Uterus (tissue), 2 donors: ENCODE data around the gene ZDHHC22.

Source experiments
- POLR2A ChIP-seq, 2 donors: fragments of 450-650 bp; IDR thresholded peaks; one replicate each; pipeline ENCODE4 v1.6.1; 2016; ENCODE audit warnings: antibody characterized with exemption in 2 of 2, mild to moderate bottlenecking in 1 of 2, moderate library complexity in 1 of 2
- TF ChIP-seq, protein P1 (sequence below), 4 experiments: fragments of 200-600 bp in 2 of 4; fragments of 450-650 bp in 2 of 4; sonication (generic) in 2 of 4; IDR thresholded peaks; one replicate each; pipeline ENCODE4 v1.5.1; 2016 to 2019; ENCODE audit warnings: antibody characterized with exemption in 4 of 4, mild to moderate bottlenecking in 2 of 4, moderate library complexity in 1 of 4

DNA sequence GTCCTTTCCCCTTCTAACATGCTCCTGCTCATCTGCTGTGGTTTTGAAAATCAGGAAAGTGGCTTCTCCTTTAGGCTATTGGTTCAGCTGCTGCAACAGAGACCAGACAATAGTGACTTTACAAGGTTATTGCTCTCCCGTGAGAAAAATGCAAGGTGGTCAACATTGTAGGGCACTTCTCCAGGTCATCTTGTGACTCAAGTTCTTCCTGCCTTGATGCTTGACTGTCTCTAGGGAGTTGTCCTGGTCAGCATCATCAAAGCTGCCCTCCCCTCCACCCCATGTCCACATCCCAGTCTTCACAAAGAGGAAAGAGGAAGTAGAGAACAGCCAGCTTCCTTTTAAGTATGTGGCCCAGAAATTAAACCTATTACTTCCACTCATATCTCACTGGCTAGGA is 36.1 kb upstream of the ZDHHC22 start:
- no peak for TF ChIP-seq POLR2A (IDR thresholded peaks at IDR 0.05)
- TF ChIP-seq, protein P1, sequence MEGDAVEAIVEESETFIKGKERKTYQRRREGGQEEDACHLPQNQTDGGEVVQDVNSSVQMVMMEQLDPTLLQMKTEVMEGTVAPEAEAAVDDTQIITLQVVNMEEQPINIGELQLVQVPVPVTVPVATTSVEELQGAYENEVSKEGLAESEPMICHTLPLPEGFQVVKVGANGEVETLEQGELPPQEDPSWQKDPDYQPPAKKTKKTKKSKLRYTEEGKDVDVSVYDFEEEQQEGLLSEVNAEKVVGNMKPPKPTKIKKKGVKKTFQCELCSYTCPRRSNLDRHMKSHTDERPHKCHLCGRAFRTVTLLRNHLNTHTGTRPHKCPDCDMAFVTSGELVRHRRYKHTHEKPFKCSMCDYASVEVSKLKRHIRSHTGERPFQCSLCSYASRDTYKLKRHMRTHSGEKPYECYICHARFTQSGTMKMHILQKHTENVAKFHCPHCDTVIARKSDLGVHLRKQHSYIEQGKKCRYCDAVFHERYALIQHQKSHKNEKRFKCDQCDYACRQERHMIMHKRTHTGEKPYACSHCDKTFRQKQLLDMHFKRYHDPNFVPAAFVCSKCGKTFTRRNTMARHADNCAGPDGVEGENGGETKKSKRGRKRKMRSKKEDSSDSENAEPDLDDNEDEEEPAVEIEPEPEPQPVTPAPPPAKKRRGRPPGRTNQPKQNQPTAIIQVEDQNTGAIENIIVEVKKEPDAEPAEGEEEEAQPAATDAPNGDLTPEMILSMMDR (IDR thresholded peaks at IDR 0.05), result no peak
